ENCODE results near the gene SSC5D. TPM values are rescaled to one million over a fixed set of nuclear protein-coding genes. Genes with fewer than 3 reads are reported as not detected.

Gene SSC5D
- total RNA-seq, 1 donor from 2014 or later = 1.3 TPM

DNA sequence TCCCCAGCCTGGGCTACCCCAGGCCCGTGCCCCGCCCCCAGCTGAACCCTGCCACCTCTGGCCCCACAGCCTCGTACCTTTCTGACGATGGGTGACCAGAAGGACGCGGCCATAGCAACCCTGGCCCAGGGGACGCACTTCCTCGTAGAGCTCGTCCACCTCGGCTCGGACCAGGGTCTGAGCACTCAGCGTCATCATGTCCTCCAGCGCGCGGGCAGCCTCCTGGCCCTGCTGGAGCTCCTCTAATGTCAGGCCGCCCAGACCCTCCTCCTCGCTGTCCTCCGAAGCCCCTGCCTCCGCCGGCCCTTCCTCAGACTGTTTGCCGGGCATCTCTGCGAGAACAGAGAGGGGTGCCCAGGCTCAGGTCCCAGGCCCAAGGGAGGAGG lies 47.7 kb downstream of the SSC5D start:
- Mint-ChIP-seq H3K9me3 (no peaks in the 10 kb centered on the region), H3K4me3 (no peak overlapping the region), H3K27me3 (ENCODE audit: low read depth) (no peaks in the 10 kb centered on the region), H3K4me1 (no peaks in the 10 kb centered on the region), H3K27ac (ENCODE audit: unreplicated experiment) (no peak overlapping the region), H3K36me3 (ENCODE audit: low read depth) (no peaks in the 10 kb centered on the region)
- DNase-seq (ENCODE audit: low read depth, low spot score) = no peak
- TF ChIP-seq, protein P1, sequence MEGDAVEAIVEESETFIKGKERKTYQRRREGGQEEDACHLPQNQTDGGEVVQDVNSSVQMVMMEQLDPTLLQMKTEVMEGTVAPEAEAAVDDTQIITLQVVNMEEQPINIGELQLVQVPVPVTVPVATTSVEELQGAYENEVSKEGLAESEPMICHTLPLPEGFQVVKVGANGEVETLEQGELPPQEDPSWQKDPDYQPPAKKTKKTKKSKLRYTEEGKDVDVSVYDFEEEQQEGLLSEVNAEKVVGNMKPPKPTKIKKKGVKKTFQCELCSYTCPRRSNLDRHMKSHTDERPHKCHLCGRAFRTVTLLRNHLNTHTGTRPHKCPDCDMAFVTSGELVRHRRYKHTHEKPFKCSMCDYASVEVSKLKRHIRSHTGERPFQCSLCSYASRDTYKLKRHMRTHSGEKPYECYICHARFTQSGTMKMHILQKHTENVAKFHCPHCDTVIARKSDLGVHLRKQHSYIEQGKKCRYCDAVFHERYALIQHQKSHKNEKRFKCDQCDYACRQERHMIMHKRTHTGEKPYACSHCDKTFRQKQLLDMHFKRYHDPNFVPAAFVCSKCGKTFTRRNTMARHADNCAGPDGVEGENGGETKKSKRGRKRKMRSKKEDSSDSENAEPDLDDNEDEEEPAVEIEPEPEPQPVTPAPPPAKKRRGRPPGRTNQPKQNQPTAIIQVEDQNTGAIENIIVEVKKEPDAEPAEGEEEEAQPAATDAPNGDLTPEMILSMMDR (conservative IDR thresholded peaks at IDR 0.05) = no peak

DNA sequence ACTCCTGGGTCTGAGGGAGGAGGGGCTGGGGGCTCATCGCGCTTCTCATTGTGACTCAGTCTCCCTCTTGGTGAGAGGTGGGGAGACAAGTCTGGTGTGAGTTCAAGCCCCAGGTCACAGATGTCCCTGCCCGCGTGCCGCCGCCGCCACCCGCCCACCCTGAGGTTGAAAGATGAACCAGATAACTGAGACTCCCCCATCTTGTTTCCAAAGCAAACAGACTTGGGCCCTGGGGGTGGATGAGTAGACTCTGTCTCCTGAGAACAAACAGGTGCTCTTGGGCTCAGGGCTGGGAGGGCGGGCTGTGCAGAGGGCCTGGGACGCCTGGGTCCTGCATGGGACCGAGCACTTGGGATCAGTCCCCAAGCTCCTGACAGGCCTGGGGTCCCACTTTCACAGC lies 48.1 kb downstream of the SSC5D start:
- no peak for DNase-seq (ENCODE audit: low read depth, low spot score)
- H3K9me3 Mint-ChIP-seq = no peaks in the 10 kb centered on the region
- H3K36me3 Mint-ChIP-seq (ENCODE audit: low read depth) = no peaks in the 10 kb centered on the region
- TF ChIP-seq, protein P1 (conservative IDR thresholded peaks at IDR 0.05) = no peak
- no peak overlapping the region for H3K27ac Mint-ChIP-seq (ENCODE audit: unreplicated experiment)
- H3K27me3 Mint-ChIP-seq (ENCODE audit: low read depth) = no peaks in the 10 kb centered on the region
- H3K4me1 Mint-ChIP-seq = no peaks in the 10 kb centered on the region
- no peak overlapping the region for H3K4me3 Mint-ChIP-seq

DNA sequence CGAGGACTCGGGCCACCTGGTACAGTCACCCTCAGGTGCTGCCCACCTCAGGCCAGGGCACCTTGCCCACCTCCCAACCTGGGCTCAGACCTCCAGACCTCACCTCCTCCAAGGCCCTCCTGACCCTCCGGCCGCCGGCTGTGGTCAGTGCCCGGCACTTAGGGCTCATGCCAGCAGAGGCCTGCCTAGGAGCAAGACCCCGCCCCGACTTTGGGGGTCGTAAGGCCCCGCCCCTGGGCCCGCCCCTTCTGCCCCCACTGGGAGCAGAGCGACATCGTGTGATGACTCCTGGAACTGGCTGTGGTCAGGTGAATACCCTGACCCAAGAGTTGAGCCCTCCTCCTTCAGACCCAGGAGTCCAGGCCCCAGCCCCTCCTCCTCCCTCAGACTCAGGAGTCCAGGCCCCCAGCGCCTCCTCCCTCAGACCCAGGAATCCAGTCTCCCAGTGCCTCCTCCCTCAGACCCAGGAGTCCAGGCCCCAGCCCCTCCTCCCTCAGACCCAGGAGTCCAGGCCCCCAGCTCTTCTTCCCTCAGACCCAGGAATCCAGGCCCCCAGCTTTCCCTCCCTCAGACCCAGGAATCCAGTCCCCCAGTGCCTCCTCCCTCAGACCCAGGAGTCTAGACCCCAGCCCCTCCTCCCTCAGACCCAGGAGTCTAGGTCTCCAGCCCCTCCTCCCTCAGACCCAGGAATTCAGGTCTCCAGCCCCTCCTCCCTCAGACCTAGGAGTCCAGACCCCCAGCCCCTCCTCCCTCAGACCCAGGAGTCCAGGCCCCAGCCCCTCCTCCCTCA lies 48.9 kb downstream of the SSC5D start, which contains the start of gene SBK2:
Gene SBK2, minus strand, starts transcription at position 183 of the 790 bp plus-strand sequence. CDS start 839 bp downstream, outside the sequence.
- Mint-ChIP-seq H3K4me1 (no peaks in the 10 kb centered on the region), H3K4me3 (no peak within 1 kb of the TSS)
- TF ChIP-seq, protein P1 (conservative IDR thresholded peaks at IDR 0.05) = peak; percentile 29

DNA sequence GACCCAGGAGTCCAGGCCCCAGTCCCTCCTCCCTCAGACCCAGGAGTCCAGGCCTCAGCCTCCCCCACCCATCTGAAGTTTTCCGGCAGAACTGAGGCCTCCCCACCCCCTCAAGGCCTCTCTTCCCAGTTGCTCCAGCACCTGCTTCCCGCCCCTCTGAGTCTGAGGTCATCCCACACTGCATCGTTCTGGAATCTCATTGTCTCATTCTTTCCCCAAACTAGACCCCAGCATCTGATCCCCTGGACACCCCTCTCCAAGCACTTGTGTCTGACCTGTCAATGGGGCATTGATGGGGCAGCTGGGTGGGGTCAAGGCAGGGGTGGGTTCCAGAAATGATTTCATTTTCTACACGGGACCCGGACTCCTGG lies 49.5 kb downstream of the SSC5D start:
- Mint-ChIP-seq H3K4me3 (no peak overlapping the region), H3K4me1 (no peaks in the 10 kb centered on the region), H3K36me3 (ENCODE audit: low read depth) (no peaks in the 10 kb centered on the region), H3K27ac (ENCODE audit: unreplicated experiment) (no peak overlapping the region), H3K27me3 (ENCODE audit: low read depth) (no peaks in the 10 kb centered on the region), H3K9me3 (no peaks in the 10 kb centered on the region)
- DNase-seq (ENCODE audit: low read depth, low spot score) = no peak
- TF ChIP-seq, protein P1 (conservative IDR thresholded peaks at IDR 0.05) = no peak

More for the DNA sequence above, 48.9 kb downstream of the SSC5D start, which contains the start of gene SBK2:
- Mint-ChIP-seq H3K27me3 (ENCODE audit: low read depth) (no peaks in the 10 kb centered on the region), H3K27ac (ENCODE audit: unreplicated experiment) (no peak within 1 kb of the TSS), H3K36me3 (ENCODE audit: low read depth) (no peaks in the 10 kb centered on the region), H3K9me3 (no peaks in the 10 kb centered on the region)
- DNase-seq (ENCODE audit: low read depth, low spot score) = peak; percentile 48

DNA sequence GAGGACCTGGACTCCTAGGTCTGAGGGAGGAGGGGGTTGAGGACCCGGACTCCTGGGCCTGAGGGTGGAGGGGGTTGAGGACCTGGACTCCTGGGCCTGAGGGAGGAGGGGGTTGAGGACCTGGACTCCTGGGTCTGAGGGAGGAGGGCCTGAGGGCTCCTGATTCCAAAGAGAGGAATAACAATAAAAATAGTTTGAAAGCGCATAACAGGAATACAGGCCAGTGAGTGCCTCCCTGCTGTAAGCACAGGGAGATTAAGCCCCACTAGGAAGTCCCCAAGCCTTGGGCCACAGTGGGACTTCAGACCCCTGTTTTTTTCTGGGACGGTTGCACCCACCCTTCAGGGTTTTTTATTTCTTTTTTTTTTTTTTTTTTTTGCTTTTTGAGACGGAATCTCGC lies 49.9 kb downstream of the SSC5D start:
- H3K9me3 Mint-ChIP-seq = no peaks in the 10 kb centered on the region
- TF ChIP-seq, protein P1 (conservative IDR thresholded peaks at IDR 0.05) = no peak
- H3K27ac Mint-ChIP-seq (ENCODE audit: unreplicated experiment) = no peak overlapping the region
- H3K36me3 Mint-ChIP-seq (ENCODE audit: low read depth) = no peaks in the 10 kb centered on the region
- no peak overlapping the region for H3K4me3 Mint-ChIP-seq
- DNase-seq (ENCODE audit: low read depth, low spot score) = no peak
- H3K27me3 Mint-ChIP-seq (ENCODE audit: low read depth) = no peaks in the 10 kb centered on the region
- H3K4me1 Mint-ChIP-seq = no peaks in the 10 kb centered on the region
